ENCODE results near the gene AATK. TPM values are rescaled to one million over a fixed set of nuclear protein-coding genes. Genes with fewer than 3 reads are reported as not detected.
"Not testable (repeated sequence)": the region's sequence is repeated elsewhere in the genome, so short reads cannot be mapped to it uniquely, and the experiment has no call there.

Gene AATK
- polyA plus RNA-seq, 1 donor from 2014 or later, result 0.29 TPM

DNA sequence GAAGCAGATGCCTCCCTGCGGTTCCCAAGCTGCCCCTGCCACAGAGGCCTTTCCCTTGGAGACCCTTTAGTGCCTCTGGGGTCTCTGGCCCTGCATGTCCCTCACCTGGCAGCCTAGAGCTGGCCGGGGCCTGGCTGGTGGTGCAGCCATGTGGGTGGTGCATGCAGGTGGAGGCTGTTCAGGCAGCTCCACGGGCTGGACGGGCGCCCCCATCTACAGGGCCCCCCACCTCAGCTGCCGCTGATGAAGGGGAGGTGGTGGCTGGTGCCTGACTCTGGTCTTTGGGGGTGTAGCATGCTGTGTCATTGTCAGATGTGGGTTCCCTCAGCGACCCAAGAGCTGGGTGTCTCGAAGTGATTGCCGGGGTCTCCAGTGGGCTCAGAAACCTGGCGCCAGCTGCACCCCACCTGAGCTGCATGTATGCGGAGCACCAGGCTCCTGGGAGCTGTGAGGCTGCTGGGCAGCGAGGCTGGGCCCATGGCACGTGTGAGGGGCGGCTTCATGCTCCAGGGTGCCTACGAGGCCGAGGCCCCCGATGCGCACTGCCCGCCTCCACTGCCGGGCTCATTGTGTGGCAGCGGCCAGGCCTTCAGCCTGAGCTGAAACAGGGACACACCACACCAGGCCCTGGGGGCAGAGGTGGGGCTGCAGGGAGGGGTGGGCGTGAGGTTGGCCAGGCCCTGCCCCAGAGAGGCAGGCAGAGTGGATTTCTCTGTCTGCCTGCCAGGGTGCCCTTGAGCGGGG lies 74.1 kb downstream of the AATK start:
- Mint-ChIP-seq H3K4me3 (no peak overlapping the region), H3K27ac (no peak overlapping the region), H3K36me3 (peaks cover 4% of the 10 kb centered on the region), H3K4me1 (peaks cover 0 to 3% (median 0%) of the 10 kb centered on the region in 3 donors), H3K27me3 (peaks cover 3% of the 10 kb centered on the region), H3K9me3 (no peaks in the 10 kb centered on the region)

DNA sequence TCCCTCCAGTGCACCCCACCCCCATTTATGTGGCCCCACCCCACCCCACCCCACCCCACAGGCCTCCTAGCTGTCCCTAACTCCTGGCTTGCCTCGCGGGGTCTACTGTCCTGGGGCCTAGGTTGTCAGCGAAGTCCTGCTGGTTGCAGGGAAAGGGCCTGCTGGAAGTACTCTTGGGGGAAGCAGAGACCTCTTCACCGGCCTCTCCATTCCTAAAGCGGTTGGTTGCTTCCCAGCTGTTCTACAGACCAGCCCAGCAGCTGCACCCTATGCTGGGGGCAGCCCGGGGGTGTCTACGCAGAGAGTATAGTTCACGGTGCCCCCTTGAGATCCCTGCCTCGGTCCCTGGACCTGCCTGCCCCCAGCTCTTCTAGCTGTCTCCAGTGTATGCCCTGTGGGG lies 74.9 kb downstream of the AATK start:
- no peak overlapping the region for H3K27ac Mint-ChIP-seq
- no peak overlapping the region for H3K4me3 Mint-ChIP-seq
- peaks cover 0 to 3% (median 0%) of the 10 kb centered on the region in 3 donors for H3K4me1 Mint-ChIP-seq
- no peaks in the 10 kb centered on the region for H3K9me3 Mint-ChIP-seq
- H3K36me3 Mint-ChIP-seq, result peaks cover 2% of the 10 kb centered on the region
- peaks cover 2% of the 10 kb centered on the region for H3K27me3 Mint-ChIP-seq

DNA sequence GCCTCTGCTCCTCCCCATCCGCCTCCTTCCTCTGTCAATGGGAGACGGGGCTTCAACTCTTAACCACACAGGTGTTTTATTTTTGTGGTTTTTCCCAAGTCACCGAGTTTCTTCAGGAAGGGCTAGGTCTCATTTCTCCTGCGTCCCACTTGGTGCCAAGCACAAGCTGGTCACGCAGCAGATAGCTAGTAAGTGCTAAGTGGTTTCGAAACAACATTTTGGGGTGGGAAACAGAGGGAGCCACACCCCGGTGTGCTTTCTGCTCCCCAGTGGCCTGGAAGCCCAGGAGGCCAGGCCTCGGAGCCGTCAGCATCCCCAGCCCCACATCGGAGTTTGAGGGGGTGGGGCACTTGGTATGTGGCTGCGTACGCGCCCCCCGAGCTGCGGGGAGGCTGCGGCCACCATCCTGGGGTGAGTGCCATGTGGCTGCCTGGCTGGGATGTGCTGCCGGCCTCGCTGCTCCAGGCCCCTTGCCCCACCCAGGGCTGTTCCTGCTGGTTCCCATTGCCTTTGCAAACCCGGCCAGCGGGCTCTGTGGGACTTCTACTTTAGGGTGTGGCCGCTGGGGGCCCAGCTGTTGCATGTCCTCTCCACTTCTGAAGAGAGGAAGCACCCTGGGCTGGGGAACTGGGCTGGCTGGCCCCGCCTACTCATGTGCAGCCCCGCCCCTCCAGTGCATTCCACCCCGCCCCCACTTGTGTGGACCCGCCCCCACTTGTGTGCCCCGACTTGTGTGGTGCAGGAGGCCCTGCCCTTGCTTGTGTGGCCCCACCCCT lies 75.5 kb downstream of the AATK start:
- Mint-ChIP-seq H3K27ac (no peak overlapping the region), H3K36me3 (peaks cover 2% of the 10 kb centered on the region), H3K4me3 (no peak overlapping the region), H3K9me3 (no peaks in the 10 kb centered on the region), H3K27me3 (peaks cover 2% of the 10 kb centered on the region), H3K4me1 (peaks cover 0 to 3% (median 0%) of the 10 kb centered on the region in 3 donors)

DNA sequence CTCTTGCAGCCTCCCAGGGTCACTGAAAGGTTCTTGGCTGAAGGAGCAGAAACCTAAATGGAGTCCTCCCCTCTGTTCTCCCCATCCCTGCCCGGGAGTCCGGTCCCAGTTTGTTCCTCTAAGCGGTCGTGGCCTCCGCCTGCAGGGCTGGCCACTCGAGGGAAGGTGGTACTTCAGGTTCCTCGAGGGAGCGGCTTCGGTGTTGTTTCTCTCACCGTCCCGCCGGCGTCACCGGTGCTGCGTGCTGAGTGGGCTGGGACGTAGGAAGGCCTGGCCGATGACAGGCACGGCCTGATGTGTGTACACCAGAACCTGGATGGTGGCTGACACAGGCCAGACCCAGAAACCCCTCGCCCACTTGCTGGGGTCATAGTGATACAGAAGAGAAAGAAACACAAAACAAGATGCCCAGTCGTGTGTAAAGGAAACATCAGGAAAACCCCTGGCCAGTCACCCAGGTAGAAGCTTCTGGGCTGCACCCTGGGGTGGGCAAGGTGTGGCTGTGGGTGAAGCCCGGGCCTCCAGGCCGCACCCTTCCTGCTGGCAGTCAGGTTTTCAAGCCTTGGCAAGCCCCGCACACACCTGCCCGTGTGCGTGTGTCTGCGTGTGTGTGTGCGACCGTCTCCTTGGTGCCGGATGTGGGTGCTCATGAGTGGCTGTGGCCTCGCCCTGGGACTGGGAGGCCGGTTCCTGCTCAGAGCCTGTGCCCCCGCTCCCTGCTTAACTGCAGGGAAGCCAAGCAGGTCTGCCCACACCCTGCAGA lies 79.1 kb downstream of the AATK start:
- H3K9me3 Mint-ChIP-seq, result no peaks in the 10 kb centered on the region
- H3K4me1 Mint-ChIP-seq, result no peaks in the 10 kb centered on the region
- H3K36me3 Mint-ChIP-seq, result peaks cover 2% of the 10 kb centered on the region
- no peak overlapping the region for H3K27ac Mint-ChIP-seq
- H3K4me3 Mint-ChIP-seq, result no peak overlapping the region
- H3K27me3 Mint-ChIP-seq, result peaks cover 4% of the 10 kb centered on the region

DNA sequence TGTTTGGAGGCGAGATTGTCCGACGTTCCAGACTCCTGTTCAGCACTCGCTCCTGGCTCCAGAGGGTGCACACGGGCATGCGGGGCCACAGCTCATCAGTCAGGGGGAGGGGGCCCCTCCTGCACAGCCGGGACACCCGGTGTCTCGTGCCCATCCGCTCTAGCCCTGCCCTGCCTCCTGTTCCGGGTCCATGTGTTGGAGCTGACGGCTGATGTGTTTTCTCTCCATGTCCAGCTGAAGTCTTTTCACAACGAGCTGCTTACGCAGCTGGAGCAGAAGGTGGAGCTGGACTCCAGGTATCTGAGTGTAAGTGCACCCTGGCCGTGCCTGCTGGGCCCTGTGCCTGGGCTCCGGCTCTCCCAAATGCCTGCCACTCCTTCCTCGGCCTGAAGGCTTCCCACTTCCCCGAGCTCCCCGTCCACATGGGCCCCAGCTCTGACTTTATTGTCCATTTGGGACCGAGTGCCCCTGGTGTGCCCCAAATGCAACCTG lies 80.6 kb downstream of the AATK start:
- H3K4me3 Mint-ChIP-seq, result no peak overlapping the region
- H3K36me3 Mint-ChIP-seq, result peaks cover 2% of the 10 kb centered on the region
- no peaks in the 10 kb centered on the region for H3K4me1 Mint-ChIP-seq
- H3K27ac Mint-ChIP-seq, result no peak overlapping the region
- peaks cover 7% of the 10 kb centered on the region for H3K27me3 Mint-ChIP-seq
- no peaks in the 10 kb centered on the region for H3K9me3 Mint-ChIP-seq

DNA sequence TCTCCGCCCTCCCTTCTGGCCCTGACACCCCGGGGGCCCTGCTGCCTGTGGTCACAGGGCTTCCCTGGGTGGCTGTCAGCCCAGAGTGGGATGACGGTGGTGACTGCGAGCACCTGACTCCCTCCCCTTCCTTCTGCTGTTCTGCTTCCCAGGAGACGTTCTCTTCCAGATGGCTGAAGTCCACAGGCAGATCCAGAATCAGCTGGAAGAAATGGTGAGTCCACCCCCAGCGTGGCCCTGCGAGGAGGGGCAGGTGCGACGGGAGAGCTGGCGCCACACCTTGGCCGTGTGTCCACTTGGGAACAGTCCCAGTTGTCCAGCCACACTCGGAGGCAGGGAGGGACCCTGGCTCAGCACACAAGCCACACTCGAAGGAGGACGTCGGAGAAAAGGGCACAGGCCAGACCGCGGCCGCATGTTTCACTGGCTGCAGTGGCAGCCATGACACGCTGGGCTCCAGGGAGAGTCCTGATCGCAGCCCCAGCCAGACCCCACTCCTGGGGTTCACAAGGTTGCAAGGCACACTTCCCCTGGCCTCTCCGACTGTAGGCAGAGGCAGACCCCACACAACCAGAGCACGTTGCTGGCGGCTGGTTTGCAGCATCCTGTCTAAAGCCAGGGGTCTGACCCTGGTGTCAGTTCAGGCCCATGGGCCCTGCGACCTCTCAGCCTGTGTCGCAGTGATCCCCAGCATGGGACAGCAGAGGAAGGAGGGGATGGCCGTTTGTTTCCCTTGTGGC lies 81.2 kb downstream of the AATK start:
- Mint-ChIP-seq H3K36me3 (peaks cover 2% of the 10 kb centered on the region), H3K27ac (no peak overlapping the region), H3K27me3 (peaks cover 10% of the 10 kb centered on the region), H3K4me3 (peak overlapping the region in 1 of 4 donors; percentile 38), H3K4me1 (no peaks in the 10 kb centered on the region), H3K9me3 (no peaks in the 10 kb centered on the region)

DNA sequence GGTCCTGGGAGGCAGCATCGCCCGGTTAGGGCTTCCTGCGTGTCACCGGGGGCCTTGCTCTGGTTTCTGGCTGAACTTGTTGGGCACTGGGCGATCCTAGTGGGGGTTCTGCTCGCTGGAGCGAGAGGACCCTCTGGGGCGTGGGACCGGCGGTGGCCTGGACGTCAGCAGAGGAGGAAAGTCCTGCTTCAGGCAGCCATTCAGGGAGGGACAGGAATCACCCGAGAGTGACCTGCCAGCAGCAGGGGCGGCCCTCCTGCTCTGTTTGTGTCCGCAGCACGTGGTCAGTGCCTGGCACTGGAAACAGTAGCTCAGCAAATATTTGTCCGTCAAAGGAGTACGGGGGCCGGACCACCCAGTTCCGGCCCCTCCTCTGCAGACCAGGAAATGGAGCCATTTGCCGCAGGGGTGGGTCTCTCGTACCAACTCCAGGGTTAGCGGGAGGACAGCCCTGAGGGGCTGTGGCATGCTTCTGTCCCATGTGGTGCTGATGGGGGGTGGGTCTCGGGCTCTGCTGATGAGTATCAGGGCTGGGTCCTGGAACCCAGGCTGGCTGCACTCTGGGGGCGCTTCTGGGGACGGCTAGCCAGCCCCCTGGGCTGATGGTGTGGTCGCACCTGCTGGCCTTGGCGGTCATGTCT lies 82.8 kb downstream of the AATK start:
- Mint-ChIP-seq H3K36me3 (no peaks in the 10 kb centered on the region), H3K4me1 (no peaks in the 10 kb centered on the region), H3K9me3 (no peaks in the 10 kb centered on the region), H3K27me3 (peaks cover 16% of the 10 kb centered on the region), H3K27ac (no peak overlapping the region), H3K4me3 (no peak overlapping the region)

DNA sequence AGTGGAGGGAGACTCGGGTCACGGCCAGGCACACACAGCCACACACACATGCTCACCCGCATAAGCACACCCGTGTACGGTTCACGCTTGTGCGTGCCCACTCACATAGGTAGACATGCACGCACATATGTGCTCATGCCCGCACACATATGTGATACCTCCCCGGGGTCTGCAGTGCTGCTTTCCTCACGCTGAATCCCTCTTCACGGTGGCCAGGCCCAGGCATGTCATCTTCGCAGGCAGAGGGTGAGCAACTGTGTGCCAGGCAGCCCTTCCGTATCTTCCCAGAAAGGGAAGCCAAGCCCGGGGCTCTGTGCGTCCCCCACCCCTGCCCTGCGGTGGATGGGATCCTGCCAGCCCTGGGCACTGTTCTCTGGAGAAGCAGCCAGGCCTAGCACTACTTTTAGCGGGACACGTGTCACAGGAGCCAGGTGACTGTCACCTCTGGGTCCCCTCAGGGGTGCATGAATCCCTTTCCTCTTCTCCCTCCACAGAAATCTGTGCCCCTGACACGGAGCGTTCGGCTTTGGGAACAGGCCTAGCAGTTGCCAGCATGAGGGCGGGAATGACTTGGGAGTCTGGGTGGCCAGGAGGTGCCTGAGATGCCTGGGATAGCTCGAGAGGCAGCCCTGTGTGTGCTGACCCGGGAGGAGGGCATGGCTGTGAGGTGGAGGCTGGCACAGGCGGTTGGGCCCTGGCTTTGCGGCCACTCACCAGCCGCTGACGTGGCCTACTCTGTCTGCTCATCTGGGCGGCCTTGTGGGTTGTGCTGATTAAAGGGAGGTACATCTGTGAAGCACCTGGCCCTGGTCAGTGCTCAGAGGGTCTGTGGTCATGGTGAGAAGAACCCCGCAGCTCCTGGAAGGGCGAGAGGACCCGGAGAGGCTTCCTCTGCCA lies 83.6 kb downstream of the AATK start:
- no peaks in the 10 kb centered on the region for H3K9me3 Mint-ChIP-seq
- H3K27ac Mint-ChIP-seq, result no peak overlapping the region
- peaks cover 16% of the 10 kb centered on the region for H3K27me3 Mint-ChIP-seq
- no peaks in the 10 kb centered on the region for H3K4me1 Mint-ChIP-seq
- no peak overlapping the region for H3K4me3 Mint-ChIP-seq
- H3K36me3 Mint-ChIP-seq, result no peaks in the 10 kb centered on the region

DNA sequence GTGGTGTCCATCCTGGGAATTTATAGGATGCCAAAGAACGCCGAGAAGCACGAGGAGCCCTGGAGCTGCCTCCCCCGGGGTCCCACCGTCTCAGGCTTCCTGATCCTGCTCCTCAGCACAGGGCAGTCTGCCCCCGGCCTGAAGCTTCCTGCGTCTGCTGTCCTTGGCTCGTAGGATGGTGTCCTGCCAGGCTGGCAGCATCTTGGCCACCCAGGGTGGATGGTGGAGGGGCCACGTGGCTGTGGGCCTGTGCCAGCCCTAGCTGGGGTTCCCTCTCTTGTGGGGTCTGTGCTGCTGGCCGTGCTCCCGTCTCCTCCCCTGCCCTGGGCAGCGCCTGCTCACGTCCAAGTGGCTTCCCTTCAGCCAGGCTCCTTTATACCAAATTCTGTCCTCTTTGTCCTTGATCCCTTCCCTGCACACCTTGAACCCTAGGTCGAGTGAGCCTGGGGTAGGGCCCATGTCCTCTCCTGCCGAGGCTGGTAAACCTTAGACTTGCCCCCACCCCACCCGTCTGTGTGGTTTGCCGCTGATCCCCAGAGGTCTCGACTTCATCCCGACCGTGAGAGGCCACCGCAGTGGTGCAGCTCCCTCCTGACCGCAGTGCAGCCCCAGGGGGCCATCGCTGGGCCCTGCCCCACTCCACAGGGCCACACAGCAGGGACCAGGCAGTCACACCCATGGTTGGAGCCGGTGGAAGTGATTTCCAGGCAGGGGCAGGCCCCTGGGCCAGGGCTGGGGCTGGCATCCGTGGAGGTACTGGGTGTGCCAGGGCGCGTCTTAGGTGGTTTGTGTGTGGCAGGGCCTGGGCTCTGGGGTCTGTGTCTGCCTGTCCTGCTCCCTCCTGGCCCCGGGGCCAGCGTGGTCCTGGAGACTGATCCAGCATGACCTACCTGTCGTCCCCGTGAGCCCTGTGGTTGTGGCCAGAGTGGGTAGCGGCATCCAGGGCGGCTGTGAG lies 84.5 kb downstream of the AATK start:
- no peak overlapping the region for H3K27ac Mint-ChIP-seq
- H3K9me3 Mint-ChIP-seq, result no peaks in the 10 kb centered on the region
- H3K4me3 Mint-ChIP-seq, result no peak overlapping the region
- H3K27me3 Mint-ChIP-seq, result peaks cover 16% of the 10 kb centered on the region
- no peaks in the 10 kb centered on the region for H3K4me1 Mint-ChIP-seq
- peaks cover 2% of the 10 kb centered on the region for H3K36me3 Mint-ChIP-seq

DNA sequence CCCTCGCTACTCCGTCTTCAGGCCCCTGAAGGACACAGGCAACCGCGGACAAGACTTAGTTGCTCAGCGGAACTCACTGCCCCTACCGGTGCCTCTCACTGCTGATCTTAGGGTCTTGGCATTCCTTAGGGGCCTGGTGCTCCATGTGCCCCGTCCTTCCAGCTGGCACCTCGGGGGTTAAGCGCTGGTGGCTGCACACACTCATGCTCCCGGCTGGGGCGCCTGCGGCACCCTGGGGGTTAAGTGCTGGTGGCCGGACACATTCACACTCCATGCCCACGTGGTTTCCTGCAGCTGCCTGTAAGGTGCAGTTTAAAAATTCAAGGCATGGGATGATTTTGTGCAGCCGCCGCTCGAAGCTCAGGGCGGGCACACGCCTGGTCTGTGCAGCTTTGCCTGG lies 86.0 kb downstream of the AATK start:
- H3K4me1 Mint-ChIP-seq, result no peaks in the 10 kb centered on the region
- no peaks in the 10 kb centered on the region for H3K9me3 Mint-ChIP-seq
- peaks cover 2% of the 10 kb centered on the region for H3K36me3 Mint-ChIP-seq
- H3K27me3 Mint-ChIP-seq, result peaks cover 16% of the 10 kb centered on the region
- H3K4me3 Mint-ChIP-seq, result no peak overlapping the region
- H3K27ac Mint-ChIP-seq, result no peak overlapping the region

DNA sequence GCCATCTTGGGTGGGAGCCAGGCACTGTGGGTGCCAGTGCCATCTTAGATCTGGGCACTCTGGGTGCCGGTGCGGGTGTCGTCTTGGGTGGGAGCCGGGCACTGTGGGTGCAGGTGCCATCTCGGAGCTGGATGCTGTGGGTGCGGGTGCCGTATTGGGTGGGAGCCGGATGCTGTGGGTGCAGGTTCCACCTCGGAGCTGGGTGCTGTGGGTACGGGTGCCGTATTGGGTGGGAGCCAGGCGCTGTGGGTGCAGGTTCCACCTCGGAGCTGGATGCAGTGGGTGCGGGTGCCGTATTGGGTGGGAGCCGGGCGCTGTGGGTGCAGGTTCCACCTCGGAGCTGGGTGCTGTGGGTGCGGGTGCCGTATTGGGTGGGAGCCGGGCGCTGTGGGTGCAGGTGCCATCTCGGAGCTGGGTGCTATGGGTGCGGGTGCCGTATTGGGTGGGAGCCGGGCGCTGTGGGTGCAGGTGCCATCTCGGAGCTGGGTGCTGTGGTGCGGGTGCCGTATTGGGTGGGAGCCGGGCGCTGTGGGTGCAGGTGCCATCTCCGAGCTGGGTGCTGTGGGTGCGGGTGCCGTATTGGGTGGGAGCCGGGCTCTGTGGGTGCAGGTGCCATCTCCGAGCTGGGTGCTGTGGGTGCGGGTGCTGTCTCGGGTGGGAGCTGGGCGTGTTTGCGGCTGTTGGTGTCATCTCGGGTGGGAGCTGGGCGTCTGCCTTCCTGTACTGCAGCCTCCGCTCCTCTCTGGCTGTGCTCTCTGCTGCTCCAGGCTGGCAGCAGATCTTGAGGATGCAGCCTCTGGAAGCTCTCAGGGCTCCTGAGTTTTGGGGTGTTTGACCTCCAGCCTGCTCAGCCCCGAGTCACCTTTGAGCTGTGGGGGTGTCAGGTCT lies 87.8 kb downstream of the AATK start:
- H3K4me1 Mint-ChIP-seq, H3K36me3 Mint-ChIP-seq, H3K4me3 Mint-ChIP-seq, H3K9me3 Mint-ChIP-seq, H3K27ac Mint-ChIP-seq: not testable (repeated sequence)
- peaks cover 12% of the 10 kb centered on the region for H3K27me3 Mint-ChIP-seq

DNA sequence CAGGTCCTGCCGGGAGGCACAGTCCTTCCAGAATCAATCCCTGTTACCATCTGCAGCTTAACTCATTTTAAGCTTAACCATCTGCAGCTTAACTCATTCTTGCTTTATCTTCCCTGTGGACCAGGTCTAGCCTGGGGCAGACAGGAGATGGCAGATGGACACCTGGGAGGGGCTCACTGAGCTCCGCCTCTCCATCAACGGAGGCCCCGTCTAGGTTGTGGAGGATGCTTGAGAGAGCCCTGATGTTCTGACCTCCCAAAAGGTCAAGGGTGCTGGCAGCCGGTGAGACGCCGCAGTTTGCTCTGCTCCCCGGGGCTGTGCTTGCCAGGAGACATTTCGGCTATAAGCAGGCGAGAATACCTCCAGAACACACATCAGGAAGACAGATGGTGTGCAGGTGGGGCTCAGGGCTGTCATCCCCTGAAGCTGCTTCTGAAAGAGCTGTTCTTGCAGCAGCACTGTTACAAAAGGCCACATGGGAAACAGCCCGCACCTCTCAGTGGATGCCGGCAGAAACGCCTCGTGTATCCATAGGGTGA lies 89.8 kb downstream of the AATK start:
- H3K36me3 Mint-ChIP-seq, result peaks cover 2% of the 10 kb centered on the region
- H3K4me3 Mint-ChIP-seq, result no peak overlapping the region
- H3K9me3 Mint-ChIP-seq, result peaks cover 0 to 2% (median 0%) of the 10 kb centered on the region in 3 donors
- peaks cover 10% of the 10 kb centered on the region for H3K27me3 Mint-ChIP-seq
- no peaks in the 10 kb centered on the region for H3K4me1 Mint-ChIP-seq
- no peak overlapping the region for H3K27ac Mint-ChIP-seq
